C1 segment of cervical spinal cord (tissue), 14 donors: ENCODE results near the gene MAP3K5.

ENCODE experiments used
- DNase-seq, 14 donors: peaks; one replicate each; lab custom pipeline; 2025; lab: John Stamatoyannopoulos, UW

MAP3K5 gene

DNA sequence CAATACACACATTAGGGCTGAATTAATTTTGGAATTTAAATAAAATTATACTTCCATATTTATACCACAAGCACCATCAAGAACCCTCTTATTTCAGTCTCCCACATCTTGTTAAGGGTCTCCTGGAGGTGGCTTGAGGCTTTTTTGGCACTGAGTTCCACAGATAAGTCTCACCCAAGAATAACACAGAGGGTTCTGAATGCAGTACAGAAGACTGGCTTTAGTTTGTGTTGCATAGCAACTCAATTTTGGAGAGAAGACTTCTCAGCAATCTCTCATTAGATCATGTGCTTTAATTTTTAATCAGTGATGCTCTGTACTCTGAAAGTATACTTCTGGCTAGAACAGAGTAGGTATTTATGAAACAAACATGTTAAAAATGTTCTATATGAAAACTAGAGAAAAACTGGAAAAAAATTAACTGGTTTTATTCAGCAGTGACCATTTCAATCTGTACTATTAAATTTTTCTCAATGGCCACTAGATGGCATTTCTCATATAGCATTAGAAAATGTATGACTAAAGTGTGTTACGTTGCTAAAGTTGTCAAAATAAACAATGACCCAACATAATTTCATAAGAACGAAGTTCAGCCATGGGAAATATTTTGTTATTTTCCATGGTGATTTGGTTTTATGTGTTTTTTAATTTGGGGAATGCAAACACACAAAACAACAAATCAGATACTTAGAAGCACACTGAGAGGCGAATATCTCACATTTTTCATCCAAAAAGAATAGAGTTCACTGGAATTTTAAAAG, 209.4 kb downstream of the MAP3K5 start:
- no peak for DNase-seq

DNA sequence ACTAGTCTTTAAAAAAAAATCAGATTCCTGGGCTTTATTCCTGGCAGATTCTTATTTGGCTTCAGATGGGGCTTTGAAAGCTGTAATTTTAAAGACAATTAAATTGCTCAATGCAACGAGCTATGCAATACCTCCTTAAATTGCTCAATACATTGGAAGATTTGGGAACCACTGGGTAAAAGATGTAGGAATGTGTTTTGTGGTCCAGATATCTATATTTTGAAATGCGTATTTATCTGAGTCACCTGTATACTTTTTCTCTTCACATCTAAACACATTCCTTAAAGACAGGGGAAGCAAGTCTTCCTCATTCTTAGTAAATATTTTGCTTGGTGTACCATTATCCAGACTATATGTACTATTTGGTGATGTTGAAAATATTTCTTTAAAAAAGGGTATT, 212.5 kb downstream of the MAP3K5 start:
- no peak for DNase-seq

DNA sequence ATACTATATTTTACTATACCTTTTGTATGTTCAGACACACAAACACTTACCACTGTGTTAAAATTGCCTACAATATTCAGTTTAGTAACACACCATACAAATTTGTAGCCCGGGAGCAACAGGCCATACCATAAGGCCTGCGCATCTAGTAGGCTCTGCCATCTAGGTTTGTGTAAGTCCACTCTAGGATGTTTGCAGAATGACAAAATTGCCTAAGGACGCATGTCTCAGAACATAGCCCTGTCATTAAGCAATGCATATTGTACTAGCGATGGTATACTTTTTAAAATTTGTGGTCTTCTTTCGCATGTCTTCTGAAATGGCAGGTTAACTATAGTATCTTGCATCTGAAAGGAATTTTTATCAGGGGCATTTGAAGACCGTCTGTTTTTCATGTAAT, 215.5 kb downstream of the MAP3K5 start:
- no peak for DNase-seq

DNA sequence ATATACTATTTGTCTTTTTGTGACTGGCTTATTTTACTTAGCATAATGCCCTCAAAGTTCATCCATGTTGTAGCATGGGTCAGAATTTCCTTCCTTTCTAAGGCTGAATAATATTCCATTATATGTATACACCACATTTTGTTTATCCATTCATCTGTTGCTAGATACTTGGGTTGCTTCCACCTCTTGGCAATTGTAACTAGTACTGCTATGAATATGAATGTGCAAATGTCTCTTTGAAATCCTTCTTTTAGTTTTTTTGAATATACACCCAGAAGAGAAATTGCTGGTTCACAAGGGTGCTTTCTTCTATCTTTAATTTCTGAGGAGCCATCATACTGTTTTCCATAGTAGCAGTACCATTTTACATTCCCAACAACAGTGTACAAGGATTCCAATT, 220.8 kb downstream of the MAP3K5 start:
- no peak for DNase-seq

DNA sequence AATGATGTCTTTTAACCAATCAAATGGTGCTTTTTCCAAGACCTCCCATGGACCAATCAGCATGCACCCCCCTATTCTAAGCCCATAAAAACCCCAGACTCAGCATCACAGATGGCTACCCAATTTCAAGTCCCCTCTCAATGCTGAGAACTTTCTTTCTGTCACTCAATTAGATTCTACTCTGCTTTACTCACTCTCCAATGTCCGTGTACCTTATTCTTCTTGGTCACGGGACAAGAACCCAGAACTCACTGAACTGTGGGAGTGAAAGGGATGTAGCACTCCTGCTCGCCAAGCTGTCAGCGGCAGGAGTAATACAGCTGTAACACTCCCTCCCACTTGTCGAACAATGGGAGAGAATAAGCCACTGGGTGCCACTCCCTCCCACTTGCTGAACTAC, 221.2 kb downstream of the MAP3K5 start:
- DNase-seq: no peak

DNA sequence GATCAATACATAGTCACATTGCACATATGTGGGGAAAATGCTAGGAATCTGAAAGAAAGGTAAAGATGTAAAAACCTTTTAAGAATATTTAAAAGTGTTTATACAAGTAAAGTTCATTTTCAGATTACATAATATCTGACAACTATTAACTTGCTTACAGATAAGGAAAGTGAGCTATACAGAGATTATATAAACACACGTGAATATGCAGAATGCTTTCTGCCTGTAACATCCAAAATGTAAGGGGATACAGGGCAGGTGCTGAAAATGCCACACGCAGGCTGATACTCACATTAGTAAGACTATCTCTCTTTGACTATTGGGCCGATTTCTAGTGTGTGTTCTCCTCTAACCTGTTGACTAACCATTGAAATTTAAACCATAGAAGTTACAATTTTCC, 224.1 kb downstream of the MAP3K5 start:
- DNase-seq: no peak

DNA sequence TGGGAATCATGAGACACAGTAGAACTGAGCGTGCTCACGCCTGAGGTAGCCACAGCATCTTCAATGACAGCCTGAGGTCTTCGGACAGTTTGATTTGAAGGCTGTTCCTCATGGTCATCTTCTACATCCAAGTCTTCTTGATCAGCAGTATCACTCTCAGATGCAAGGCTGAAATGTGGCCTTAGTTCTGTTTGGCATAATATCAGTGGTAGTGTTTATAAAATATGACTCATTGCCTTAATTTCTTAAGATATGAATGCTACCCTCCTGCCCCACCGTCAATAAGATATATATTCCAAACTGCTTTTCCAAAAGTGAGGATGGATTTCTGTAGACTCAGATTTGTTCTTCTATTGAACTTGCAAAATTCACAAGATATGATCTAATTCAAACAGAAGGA, 224.6 kb downstream of the MAP3K5 start:
- DNase-seq: no peak

DNA sequence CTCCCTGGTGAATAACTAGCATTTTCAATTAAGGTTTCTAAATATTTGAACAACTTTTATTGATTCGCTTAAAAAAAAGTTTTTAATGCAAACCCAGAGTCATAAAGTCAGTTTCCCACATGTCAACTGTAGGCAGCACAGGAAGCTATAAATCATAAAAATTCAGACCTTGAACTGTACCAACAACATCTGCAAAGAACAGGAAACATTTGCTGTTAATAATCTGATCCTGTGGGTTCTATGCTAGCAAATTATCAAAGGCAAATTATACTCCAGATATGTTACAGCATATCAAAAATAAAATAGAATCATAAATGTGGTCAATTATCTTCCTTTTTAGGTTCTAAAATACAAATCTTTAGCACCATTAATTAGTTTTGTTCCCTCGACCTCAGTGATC, 225.4 kb downstream of the MAP3K5 start:
- DNase-seq: no peak

DNA sequence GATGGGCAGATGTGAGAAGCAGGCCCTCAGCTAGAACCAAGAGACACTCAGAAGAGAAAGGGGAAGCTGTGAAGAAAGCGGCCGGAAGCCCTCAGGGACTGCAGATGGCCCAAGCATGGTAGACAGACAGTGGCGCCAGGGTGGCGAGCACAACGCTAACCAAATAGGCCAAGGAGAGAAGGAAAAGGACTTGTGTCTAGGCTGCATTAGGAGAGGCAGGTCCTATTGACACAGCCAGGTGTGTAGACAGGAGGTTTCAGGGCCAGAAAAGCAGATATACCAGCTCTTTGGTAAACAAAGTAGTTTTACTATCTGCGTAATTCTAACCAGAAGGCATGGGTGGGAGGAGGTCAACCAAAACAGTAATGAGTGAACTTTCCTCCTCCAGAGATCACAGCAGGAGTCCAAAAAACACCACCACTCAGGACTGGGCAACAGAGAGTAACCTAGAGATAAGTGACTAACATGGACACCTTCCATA, 226.2 kb downstream of the MAP3K5 start:
- no peak for DNase-seq

DNA sequence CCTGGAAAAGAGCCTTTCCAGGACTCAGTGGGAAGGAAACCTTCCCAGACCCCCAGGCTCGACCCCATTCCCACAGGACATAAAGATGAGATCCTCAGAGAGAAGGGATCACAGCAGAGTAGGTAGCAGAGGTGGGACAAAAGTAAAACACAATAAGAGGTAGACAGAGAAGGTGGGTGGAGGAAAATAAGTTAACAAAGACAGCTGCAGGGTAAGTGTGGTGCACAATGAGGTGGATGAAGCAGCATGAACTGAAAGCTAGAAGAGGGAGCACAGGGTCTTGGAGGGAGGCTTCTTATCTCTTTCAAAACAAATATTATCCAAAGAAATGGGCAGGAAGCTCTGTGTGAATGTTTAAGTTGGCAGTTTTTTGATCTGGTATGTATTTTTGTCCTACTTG, 228.1 kb downstream of the MAP3K5 start:
- no peak for DNase-seq

DNA sequence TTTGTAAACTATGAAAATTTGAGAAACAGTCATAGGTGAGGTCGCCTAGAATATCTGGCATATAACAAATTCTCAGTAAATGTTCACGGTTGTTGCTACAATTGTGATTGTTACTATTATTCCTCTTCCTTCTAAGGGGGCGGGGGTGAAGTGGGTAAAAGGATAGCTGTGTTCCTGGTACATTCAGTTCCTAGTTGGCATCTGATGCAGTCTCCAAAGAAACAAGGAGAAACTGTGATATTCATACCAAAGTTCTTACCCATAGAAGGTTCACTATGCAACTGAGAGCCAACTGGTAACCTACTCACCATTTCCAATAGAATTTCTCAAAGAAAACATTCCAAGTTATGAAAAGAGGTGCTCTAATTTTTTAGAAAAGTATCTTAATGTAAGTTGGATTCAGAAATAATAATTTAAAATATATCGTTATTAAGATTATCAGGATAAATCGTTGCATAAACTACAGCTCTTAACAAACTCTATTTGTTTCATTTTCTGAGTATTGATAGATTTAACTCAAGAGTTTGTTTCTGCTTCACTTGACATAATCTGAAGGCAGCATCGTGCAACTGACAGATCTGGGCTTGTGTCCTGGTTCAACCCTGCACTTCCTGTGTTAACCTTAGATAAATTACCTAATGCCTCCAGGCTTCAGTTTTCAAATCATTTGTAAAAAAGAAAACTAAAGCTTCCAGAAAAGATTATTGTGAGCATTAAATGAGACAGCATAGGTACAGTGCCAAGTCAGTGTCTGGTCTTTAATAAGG, 228.7 kb downstream of the MAP3K5 start:
- DNase-seq: no peak

DNA sequence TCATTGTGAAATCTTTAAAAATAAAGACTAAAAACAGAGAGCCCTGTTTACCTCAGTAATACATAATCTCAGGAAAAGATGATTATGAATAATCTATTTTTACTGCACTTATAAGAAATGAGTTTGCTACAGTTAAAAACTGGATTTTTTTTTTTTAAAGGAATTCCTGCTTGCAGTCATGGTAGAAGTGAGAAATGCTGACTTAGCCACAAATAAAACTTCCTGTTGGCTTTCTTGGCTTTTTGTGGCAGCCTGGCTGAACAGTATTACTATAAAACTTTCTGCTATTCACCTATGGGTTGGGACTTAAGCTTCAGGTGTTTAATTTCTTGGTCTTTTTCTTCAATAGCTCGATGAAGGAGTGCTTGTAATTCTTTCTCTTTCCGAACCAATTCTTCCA, 230.1 kb downstream of the MAP3K5 start:
- DNase-seq: no peak

DNA sequence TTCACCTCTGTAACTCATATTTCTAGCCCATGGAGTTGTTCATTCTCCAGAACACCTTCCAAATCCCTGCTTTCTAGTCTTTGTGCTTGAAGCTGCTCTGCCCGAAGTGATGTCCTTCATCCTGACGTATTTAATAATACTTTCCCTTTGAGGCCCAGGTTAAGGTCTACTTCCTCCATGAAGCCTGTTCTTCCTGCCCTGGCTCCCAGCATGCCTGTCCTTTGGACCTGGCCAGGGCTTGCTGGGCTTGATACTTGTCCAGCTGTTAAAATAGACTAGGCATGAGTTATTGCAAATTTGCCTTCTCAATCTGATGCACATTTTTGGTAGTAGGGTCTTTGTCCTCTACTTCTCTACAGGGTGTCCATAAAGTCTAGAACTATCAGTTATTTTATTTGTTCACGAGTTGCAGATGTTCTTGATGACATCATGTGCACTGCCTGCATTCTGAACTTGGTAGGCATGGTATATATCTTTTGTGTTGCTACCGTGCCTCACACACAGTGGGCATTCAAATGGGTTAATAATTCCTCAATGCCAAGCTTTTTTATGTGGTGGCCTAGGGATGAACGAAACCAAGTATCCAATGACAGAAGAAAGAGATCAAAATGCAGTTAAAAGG, 239.0 kb downstream of the MAP3K5 start:
- no peak for DNase-seq

DNA sequence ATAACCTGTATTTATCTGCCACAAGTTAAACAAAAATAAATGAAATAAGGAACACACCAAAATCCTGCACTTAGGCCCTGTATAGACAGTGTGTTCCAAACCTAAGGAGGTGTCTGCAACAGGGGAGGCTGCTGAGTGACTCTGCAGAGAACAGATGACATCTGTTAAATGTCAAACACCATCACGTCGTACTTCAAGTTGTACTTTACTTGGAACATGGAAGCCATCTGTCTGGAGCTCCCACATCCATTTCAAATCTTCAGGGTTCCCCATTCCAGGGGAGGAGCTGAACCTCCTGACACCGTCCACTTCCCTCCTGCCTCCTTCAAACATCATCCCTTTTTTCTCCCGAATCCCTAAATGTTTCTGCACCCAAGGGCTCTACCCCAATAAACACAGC, 240.2 kb downstream of the MAP3K5 start:
- DNase-seq: no peak

DNA sequence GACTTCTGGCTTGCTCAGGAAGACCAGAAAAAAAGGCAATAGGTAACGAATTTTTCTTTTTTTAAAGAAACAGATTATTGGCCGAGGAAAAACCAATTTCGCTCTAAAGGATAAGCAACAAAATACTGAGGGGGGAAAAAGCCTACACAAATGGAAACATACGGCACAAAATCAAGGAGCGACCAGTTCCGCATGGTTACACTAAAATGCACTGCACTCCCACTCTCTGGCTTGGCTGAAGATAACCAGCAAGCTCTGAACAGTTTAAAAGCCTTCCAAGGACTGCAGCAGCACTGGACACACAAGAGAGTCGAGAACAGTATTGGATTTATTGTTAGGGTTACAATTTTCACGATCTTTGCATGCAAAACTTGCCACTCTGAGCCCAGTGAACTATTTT, 241.2 kb downstream of the MAP3K5 start:
- no peak for DNase-seq

DNA sequence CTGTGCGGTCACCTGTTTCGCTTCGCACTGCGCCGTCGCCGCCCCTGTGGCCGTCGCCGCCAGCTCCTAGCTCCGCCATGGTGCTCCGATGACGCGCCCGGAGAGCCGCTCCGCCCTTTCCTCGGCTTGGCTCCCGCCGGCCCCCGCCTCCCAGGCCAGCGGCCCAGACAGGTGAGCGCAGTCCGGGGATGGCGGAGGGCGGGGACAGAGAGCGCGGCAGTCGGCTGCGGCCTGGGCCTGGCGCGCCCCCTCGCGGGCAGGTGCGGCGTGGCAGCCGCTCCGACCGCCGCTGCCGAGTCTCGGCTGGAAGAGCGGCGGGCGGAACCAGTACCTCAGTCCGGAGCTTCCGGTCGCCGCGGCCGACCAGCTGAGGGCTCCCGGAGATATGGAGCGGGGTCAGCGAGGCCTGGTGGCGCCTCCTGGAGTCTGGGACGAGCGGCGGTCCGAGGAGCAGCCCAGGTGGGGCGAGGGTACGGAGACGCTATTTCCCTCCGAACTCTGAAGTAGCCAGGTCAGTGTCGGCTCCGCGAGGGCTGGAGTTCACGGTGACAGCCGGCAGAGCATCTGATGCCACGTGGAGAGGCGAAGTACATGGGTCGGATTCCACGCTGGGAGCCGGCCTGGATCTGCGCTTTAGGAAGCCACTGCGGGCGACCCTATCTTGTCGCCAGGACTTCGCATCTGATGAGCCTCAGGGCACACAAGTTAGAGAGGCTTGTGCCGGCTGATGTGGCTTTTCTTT, 241.8 kb downstream of the MAP3K5 start, which contains the start of gene MAP7:
Gene MAP7 (minus strand): TSS at position 93 of the 742 bp plus-strand sequence. CDS start 14 bp downstream, at position 79.
- peak in 9 of 14 donors; percentile 27 to 74 (median 40) for DNase-seq

DNA sequence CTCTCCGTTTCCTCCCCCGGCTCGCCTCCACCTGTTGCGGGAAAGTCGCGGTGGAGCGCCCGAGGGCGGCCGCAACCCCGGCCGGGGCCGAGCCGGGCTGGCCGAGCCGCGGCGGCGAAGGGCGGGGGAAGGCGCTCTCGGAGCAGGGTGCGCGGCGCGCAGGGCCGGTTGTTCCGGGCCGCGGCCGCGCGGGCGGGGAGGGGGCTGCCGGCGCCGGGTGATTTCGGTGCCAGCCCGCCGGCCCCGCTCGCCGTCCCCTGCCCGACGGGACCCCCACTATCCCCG, 242.3 kb downstream of the MAP3K5 start:
- DNase-seq: peak in 3 of 14 donors; percentile 40 to 54 (median 53)

DNA sequence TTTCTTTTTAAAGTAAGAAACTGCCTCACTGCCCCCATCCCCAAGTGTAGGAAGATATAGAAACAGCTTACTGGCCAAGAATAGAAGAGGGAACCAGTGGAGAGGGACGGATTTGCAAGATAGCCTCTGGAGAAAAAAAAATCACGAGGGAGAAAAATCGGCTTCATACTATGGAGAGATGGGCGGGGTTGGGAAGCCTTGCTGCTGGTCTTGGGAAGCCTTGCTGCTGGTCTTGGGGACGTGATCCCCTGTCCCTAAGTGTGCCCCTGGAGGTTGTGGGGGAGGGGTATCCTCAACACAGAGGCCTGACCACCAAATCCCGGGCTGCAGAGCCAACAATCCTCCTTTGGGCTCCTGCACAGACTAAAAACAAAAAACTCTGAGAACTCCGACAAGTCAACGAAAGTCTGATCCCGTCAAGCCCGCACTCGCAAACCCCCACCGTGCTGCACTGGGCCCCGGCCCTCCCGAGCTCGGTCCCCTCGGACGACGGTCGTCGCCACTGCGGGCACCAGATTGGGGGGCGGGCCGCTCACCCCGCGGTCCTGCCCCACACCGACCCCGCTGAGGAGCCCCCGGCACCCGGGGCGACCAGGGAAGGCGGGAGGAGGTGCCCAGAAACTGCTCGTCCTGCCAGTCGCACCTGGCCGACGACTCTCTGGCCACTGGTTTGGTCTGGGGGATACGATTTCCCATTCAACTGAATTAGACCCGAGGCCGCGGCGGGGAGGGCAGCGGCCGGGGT, 242.8 kb downstream of the MAP3K5 start:
- DNase-seq: peak in 7 of 14 donors; percentile 24 to 60 (median 43)

DNA sequence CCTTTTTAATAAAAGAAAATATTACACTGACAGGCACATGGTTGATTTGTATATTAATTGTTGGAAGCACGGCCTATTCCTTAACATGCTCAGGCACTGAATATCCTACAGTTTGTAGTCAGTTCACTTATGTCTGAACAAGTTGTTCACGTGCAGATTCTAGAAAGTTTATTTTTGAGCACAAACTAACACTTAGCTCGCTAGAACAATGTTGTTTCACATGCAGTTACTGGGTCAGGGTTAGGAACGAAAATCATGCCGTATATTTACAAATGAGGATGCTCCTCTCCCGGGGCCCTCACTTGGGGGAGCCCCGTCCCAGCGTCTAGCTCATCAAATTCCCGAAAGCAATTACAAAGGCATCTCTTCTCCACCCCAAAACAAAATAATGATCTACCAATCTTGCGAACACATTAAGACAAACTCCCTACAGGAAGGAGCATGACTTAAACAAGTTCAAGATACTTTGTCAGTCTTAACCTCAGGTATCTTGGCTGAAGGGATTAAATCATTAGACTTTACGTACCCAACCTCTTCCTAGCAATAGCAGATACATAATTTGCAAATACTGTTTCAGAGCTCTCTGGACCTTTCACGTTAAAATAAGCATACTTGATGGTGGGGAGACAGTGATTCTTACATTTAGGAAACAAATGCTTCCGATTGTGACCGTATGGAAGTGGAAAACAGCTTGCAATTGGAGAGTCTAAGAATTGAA, 243.5 kb downstream of the MAP3K5 start:
- peak in 2 of 14 donors; percentile 8 to 19 for DNase-seq

DNA sequence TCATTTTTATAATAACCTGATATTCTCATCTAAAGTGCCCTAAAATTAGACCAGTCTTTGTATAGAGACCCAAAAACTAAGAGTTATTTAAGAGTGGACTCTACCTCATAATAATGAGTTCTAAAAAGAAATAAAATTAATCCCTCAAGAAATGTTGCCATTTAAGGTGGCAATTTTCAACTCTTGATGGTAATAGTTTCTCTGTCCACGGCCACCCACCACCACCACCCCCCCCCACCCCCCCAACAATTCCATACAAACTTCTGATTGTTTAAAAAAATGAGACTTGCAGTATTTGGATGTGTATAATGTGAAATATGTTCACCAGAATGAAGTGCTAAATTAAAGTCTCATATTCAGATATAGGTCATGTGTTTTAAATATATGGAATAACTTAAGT, 244.4 kb downstream of the MAP3K5 start:
- DNase-seq: no peak
